Activated CD4-positive, alpha-beta T cell treated with anti-CD3 and anti-CD28 coated beads, Interleukin-2, amount 10 ng/mL, durations not matched to agents 7 days and 5 days (primary cell): ENCODE results near the gene TRIOBP. TPM values are rescaled to one million over a fixed set of nuclear protein-coding genes. Genes with fewer than 3 reads are reported as not detected.

Experiments
- CTCF ChIA-PET: fragments of 350-600 bp; sonication (Branson Sonifier 250); formaldehyde crosslinking; loops from one replicate; lab custom pipeline; 2021; ENCODE audit warnings: antibody characterized with exemption; lab: Charles Lee
- POLR2A ChIA-PET: fragments of 350-600 bp; sonication (Branson Sonifier 250); formaldehyde crosslinking; loops from one replicate; lab custom pipeline; 2021; ENCODE audit warnings: antibody characterized with exemption; lab: Charles Lee
- DNase-seq: peaks from one replicate; pipeline ENCODE4 v3.0.0-alpha.2; 2020
- H3K27ac Mint-ChIP-seq: one replicate; pipeline ENCODE4 v1.8.0; 2021; ENCODE audit warnings: mild to moderate bottlenecking, moderate library complexity, mixed read lengths
- H3K27me3 Mint-ChIP-seq: one replicate; pipeline ENCODE4 v1.8.0; 2021; ENCODE audit warnings: mixed read lengths
- H3K36me3 Mint-ChIP-seq: one replicate; pipeline ENCODE4 v1.8.0; 2021; ENCODE audit warnings: low read depth, mixed read lengths
- H3K4me1 Mint-ChIP-seq: one replicate; pipeline ENCODE4 v1.8.0; 2021; ENCODE audit warnings: mixed read lengths
- H3K4me3 Mint-ChIP-seq: one replicate; pipeline ENCODE4 v1.8.0; 2021; ENCODE audit warnings: mild to moderate bottlenecking, moderate library complexity, mixed read lengths
- H3K9me3 Mint-ChIP-seq: one replicate; pipeline ENCODE4 v1.8.0; 2021; ENCODE audit warnings: mixed read lengths
- total RNA-seq, 2 experiments: library from RNA; stranded (reverse); gene quantifications; one replicate each; pipeline ENCODE4 v1.2.3, GENCODE V29; 2021

TRIOBP gene
- total RNA-seq, 2 experiments from 2014 or later, result 44.1 to 53.5 TPM

DNA sequence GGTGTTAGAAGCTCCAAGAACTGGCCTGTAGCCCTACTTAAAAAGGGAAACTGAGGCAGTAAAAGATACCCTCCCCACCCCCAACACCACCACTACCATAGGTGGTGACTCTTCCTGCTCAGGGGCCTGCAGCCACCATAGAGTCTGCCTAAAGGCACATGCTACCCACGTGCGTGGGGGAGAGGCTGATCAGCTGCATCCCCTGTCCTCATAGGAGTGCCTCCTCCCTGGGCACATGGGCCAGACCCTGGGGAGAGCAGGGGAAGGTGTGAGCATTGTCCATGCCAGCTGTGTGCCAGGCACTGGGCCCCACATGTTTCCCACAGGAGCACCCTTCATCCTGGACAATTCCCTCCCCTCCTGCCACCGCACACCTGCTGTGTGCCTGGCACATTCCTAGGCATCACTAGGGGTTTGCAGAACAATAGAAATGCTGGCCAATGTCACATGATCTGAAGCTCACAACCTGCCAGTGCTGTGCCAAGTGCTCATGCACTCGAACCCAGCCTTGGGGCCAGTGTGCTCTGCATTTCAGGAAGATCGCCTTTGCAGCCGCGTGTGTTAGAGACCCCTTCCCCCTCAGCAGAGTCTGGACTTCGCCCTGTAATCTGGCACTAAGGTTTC, 69.2 kb downstream of the TRIOBP start:
- CTCF ChIA-PET, result interaction anchor here (0.7 to 1.1 kb wide), 2 partner anchors 12 to 229 kb away, joined by 3 to 4 read pairs; no protein-coding TSS in a partner anchor
- POLR2A ChIA-PET, result no interaction called here
- no peaks in the 10 kb centered on the region for H3K4me1 Mint-ChIP-seq

GRCh38 chr22:37768273-37768672, 71.4 kb downstream of the TRIOBP start:
- DNase-seq, result no peak
- peaks cover 15% of the 10 kb centered on the region for H3K36me3 Mint-ChIP-seq
- CTCF ChIA-PET, result interaction anchor here (0.5 to 1.4 kb wide), 2 partner anchors 11 to 27 kb away, joined by 4 to 5 read pairs; no protein-coding TSS in a partner anchor
- POLR2A ChIA-PET, result no interaction called here
- H3K27ac Mint-ChIP-seq, result no peak overlapping the region
- no peaks in the 10 kb centered on the region for H3K27me3 Mint-ChIP-seq
- no peak overlapping the region for H3K4me3 Mint-ChIP-seq
- H3K9me3 Mint-ChIP-seq, result no peaks in the 10 kb centered on the region
- H3K4me1 Mint-ChIP-seq, result no peaks in the 10 kb centered on the region

More for the DNA sequence above, 69.2 kb downstream of the TRIOBP start:
- no peaks in the 10 kb centered on the region for H3K27me3 Mint-ChIP-seq
- no peaks in the 10 kb centered on the region for H3K9me3 Mint-ChIP-seq
- H3K27ac Mint-ChIP-seq, result no peak overlapping the region
- no peak overlapping the region for H3K4me3 Mint-ChIP-seq
- DNase-seq, result no peak
- peaks cover 9% of the 10 kb centered on the region for H3K36me3 Mint-ChIP-seq

GRCh38 chr22:37769056-37769455, 72.2 kb downstream of the TRIOBP start:
- ChIA-PET POLR2A (no interaction called here), CTCF (interaction anchor here (0.7 to 1.4 kb wide), 3 partner anchors 12 to 316 kb away, joined by 3 to 4 read pairs (median 4); no protein-coding TSS in a partner anchor)
- no peak overlapping the region for H3K27ac Mint-ChIP-seq
- H3K4me1 Mint-ChIP-seq, result no peaks in the 10 kb centered on the region
- H3K27me3 Mint-ChIP-seq, result no peaks in the 10 kb centered on the region
- peaks cover 12% of the 10 kb centered on the region for H3K36me3 Mint-ChIP-seq
- no peak overlapping the region for H3K4me3 Mint-ChIP-seq
- no peak for DNase-seq
- no peaks in the 10 kb centered on the region for H3K9me3 Mint-ChIP-seq

- H3K27ac Mint-ChIP-seq, result no peak overlapping the region
- no peaks in the 10 kb centered on the region for H3K4me1 Mint-ChIP-seq
- no peak for DNase-seq
- H3K36me3 Mint-ChIP-seq, result peaks cover 9% of the 10 kb centered on the region
- CTCF ChIA-PET, result interaction anchor here (0.6 to 1.0 kb wide), 2 partner anchors 217 to 912 kb away, joined by 5 to 6 read pairs; no protein-coding TSS in a partner anchor
- H3K9me3 Mint-ChIP-seq, result no peaks in the 10 kb centered on the region
- no peaks in the 10 kb centered on the region for H3K27me3 Mint-ChIP-seq
- H3K4me3 Mint-ChIP-seq, result no peak overlapping the region
- POLR2A ChIA-PET, result no interaction called here
Observed at GRCh38 chr22:37771081-37771480, 74.2 kb downstream of the TRIOBP start.

DNA sequence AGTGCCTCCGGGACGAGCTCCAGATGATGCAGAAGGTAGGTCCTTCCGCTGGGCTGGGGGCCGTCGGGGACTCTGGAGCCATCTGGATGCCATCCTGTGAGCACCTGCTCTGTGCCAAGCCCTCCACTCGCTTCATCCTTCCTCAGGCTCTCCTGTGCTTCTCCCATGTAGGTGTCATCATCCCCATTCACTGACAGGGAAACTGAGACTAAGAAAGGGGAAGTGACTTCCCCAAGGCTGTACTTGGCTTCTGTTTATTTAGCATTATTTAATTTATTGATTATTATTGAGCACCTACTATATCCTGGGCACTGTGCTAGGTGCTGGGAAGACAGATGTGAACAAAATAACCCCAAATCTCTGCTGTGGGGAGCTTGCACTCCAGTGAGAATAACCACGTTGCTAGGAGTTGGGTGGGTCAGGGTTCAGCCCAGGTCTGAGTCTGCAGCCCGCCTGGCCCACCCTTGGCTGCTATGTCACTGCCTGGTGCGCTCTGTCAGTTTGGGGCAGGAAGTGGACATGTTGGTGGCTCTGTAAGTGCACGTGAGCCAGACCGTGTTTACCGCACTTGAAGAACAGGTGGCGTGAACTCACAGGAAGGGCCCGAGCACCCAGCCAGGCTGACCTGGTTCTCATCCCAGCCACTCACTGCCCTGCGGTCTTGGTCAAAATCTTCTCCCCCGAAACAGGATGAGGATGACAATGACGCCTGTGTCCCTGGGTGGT, 75.0 kb downstream of the TRIOBP start:
- H3K4me3 Mint-ChIP-seq, result no peak overlapping the region
- no peak for DNase-seq
- H3K36me3 Mint-ChIP-seq, result peaks cover 9% of the 10 kb centered on the region
- H3K27ac Mint-ChIP-seq, result no peak overlapping the region
- H3K4me1 Mint-ChIP-seq, result no peaks in the 10 kb centered on the region
- CTCF ChIA-PET, result interaction anchor here (1.0 kb wide), 1 partner anchor 217 kb away, joined by 5 read pairs; no protein-coding TSS in a partner anchor
- H3K27me3 Mint-ChIP-seq, result no peaks in the 10 kb centered on the region
- H3K9me3 Mint-ChIP-seq, result no peaks in the 10 kb centered on the region
- POLR2A ChIA-PET, result no interaction called here

DNA sequence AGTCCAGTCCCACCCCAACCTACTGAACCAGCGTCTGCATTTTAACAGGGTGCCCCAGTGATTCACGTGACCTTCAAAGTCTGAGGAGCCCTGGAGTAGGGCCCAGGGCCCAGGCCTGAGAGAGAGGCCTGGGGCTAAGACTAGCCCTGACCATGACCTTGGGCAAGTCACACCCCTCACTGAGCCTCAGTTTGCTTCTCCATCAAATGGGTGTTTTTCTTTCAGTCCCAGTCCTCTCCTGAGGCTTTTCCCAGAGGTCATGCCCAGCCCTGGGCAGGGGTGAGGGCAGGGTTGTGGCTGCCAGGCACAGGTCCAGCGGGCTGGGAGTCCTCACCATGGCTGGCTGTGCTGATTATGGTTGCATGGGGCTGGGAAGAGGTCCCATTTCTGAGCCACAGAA, 77.9 kb downstream of the TRIOBP start:
- Mint-ChIP-seq H3K4me1 (no peaks in the 10 kb centered on the region), H3K36me3 (peaks cover 6% of the 10 kb centered on the region), H3K4me3 (no peak overlapping the region), H3K27me3 (no peaks in the 10 kb centered on the region), H3K9me3 (no peaks in the 10 kb centered on the region), H3K27ac (no peak overlapping the region)
- POLR2A ChIA-PET, result no interaction called here
- CTCF ChIA-PET, result no interaction called here
- DNase-seq, result no peak

GRCh38 chr22:37775785-37776638, 79.2 kb downstream of the TRIOBP start:
- H3K9me3 Mint-ChIP-seq, result no peaks in the 10 kb centered on the region
- no peak for DNase-seq
- no peak overlapping the region for H3K27ac Mint-ChIP-seq
- no peak overlapping the region for H3K4me3 Mint-ChIP-seq
- no peaks in the 10 kb centered on the region for H3K27me3 Mint-ChIP-seq
- peaks cover 6% of the 10 kb centered on the region for H3K36me3 Mint-ChIP-seq
- no peaks in the 10 kb centered on the region for H3K4me1 Mint-ChIP-seq
- ChIA-PET CTCF (interaction anchor here (0.8 kb wide), 1 partner anchor 18 kb away, joined by 3 read pairs; no protein-coding TSS in a partner anchor), POLR2A (no interaction called here)

- DNase-seq, result no peak
- H3K36me3 Mint-ChIP-seq, result peaks cover 6% of the 10 kb centered on the region
- no peak overlapping the region for H3K4me3 Mint-ChIP-seq
- no peak overlapping the region for H3K27ac Mint-ChIP-seq
- ChIA-PET POLR2A (no interaction called here), CTCF (no interaction called here)
- H3K4me1 Mint-ChIP-seq, result no peaks in the 10 kb centered on the region
- H3K27me3 Mint-ChIP-seq, result no peaks in the 10 kb centered on the region
- no peaks in the 10 kb centered on the region for H3K9me3 Mint-ChIP-seq
Observed at GRCh38 chr22:37776639-37777005, 79.8 kb downstream of the TRIOBP start.

DNA sequence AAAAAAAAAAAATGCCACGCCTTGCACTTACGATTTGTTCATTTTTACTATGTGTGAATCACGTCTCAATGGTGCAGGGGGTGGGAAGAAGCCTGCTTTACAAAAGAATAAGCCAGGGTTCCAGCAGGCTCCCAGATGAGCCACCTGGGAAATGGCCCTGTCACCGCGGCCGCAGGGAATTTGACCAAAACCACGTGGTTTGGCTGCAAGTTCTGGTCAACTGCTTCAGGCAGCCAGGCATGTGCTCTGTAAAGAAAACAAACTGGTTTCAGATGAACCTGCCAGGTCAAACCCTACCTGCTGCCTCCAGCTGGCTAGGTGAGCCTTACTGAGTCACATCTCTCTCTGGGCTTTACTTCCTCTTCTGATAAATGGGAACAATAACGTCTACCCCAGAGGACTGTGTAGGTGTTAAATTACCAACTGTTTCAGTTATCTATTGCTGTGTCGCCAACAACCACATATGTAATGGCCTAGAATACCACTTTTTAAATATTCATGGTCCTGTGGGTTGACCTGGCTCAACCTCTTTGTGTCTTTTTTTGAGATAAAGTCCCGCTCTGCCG, 80.4 kb downstream of the TRIOBP start:
- no peaks in the 10 kb centered on the region for H3K27me3 Mint-ChIP-seq
- POLR2A ChIA-PET, result interaction anchor here (0.5 kb wide), 1 partner anchor 203 kb away, joined by 3 read pairs; no protein-coding TSS in a partner anchor
- H3K27ac Mint-ChIP-seq, result no peak overlapping the region
- peaks cover 3% of the 10 kb centered on the region for H3K36me3 Mint-ChIP-seq
- no peaks in the 10 kb centered on the region for H3K9me3 Mint-ChIP-seq
- H3K4me1 Mint-ChIP-seq, result no peaks in the 10 kb centered on the region
- no peak for DNase-seq
- CTCF ChIA-PET, result interaction anchor here (1.5 kb wide), 1 partner anchor 11 kb away, joined by 4 read pairs; no protein-coding TSS in a partner anchor
- H3K4me3 Mint-ChIP-seq, result no peak overlapping the region

- POLR2A ChIA-PET, result no interaction called here
- Mint-ChIP-seq H3K36me3 (no peaks in the 10 kb centered on the region), H3K27ac (no peak overlapping the region), H3K9me3 (no peaks in the 10 kb centered on the region), H3K27me3 (no peaks in the 10 kb centered on the region), H3K4me3 (no peak overlapping the region), H3K4me1 (no peaks in the 10 kb centered on the region)
- CTCF ChIA-PET, result interaction anchor here (1.5 kb wide), 1 partner anchor 12 kb away, joined by 4 read pairs; no protein-coding TSS in a partner anchor
- no peak for DNase-seq
Observed at GRCh38 chr22:37778370-37779009, 81.6 kb downstream of the TRIOBP start.

DNA sequence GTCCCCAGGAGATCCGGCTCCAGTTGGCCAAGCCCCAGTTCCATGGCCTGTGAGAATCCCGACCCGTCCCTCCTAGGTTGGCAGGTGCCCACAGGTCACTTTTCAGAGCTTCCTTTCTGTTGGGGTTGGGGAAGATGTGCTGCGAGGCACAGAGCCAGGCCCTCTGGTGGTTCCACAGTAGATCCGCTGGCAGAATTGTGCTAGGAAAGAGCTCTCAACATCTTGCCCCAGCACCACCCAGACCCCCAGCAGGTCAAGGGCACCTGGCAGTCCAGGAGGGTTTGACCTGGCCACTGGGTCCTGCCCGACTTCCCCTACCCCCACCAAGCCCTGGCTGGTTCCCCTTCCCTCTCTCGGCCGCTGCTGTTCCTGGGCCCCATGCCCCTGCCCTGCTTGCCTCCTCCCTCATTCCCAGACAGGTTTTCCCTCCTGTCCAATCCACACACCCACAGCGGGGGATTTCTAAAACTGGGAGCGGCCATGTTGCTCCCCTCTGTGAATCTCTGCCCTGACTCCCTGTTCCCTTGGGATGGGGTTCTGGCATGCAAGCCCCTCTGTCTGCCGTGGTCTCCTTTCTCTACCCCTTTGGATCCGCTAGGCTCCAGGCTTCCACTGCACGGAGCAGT, 84.7 kb downstream of the TRIOBP start:
- Mint-ChIP-seq H3K27me3 (no peaks in the 10 kb centered on the region), H3K9me3 (no peaks in the 10 kb centered on the region), H3K36me3 (no peaks in the 10 kb centered on the region), H3K27ac (no peak overlapping the region), H3K4me1 (no peaks in the 10 kb centered on the region), H3K4me3 (no peak overlapping the region)
- DNase-seq, result no peak
- ChIA-PET CTCF (interaction anchor here (1.0 kb wide), 1 partner anchor 252 kb away, joined by 3 read pairs; no protein-coding TSS in a partner anchor), POLR2A (no interaction called here)
